ENCODE data around the gene CARM1. TPM values are rescaled to one million over a fixed set of nuclear protein-coding genes. Genes with fewer than 3 reads are reported as not detected.
A peak's percentile ranks its signal among the peaks of the same experiment; 100 is the strongest.
"Not testable (repeated sequence)": the region's sequence is repeated elsewhere in the genome, so short reads cannot be mapped to it uniquely, and the experiment has no call there.

CARM1 gene
- total RNA-seq, 1 donor from 2014 or later: 43.9 TPM

DNA sequence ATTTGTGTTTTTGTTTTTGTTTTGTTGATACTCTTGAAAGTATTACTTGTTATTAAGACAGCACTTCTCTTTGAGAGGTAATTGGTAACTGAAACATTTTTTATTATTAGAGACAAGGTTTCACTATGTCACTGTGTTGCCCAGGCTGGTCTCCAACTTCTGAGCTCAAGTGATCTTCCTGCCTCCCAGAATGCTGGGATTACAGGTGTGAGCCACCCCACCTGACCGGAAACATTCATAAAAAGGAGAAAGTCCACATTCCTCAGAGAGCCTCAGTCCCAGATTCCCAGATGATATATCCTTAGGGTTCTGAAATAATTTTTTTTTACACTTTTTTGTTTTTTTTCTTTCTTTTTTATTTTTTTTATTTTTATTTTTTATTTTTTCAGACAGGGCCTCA lies 2.7 kb downstream of the CARM1 start:
- DNase-seq: no peak

DNA sequence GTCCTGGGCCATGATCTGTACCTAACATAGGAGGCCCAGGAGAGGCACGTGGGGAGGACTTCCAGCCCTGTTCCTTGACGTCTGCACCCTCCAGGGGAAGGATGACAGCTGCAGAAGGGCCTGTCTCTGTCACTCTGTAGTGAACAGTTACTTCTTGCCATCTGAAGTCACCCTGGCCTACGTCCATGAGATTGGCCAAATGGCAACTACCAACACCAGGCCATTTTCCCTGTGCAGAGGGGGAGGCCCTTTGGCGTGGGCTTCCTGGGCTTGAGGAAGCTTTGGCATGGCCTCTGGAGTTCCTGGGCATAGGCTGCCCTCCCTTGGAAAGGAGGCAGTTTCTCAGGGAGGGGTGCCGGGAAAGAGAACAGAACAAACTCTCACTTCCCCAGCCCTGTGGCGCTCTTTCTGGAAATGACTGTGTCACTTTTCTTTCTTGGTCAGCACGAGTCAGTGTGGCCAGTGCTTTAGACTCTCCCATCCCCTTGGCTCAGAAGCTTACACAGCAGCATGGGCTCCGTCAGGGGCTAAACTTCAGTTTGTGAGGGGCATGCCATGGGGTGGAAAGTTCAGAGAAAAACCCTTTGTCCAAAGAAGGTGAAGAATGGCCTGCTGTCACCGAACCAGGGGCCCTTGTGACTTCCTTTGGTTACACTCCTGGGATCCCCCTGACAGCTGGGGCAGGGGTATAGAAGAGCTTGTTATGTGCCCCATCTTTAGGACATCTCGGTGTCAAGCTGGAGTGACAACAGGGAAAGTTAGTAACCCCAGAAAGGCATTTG lies 5.3 kb downstream of the CARM1 start:
- peak; percentile 84 for DNase-seq

DNA sequence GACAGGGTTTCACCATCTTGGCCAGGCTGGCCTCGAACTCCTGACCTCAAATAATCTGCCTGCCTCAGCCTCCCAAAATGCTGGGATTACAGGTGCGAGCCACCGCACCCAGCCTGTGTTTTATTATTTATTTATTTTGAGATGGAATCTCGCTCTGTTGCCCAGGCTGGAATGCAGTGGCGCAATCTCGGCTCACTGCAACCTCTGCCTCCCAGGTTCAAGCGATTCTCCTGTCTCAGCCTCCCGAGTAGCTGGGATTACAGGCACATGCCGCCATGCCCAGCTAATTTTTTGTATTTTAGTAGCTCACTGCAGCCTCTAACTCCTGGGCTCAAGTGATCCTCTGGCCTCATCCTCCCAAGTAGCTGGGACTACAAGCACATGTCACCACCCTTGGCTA lies 6.3 kb downstream of the CARM1 start:
- DNase-seq: not testable (repeated sequence)

GRCh38 chr19:10878253-10878652 lies 6.9 kb downstream of the CARM1 start:
- DNase-seq: no peak

DNA sequence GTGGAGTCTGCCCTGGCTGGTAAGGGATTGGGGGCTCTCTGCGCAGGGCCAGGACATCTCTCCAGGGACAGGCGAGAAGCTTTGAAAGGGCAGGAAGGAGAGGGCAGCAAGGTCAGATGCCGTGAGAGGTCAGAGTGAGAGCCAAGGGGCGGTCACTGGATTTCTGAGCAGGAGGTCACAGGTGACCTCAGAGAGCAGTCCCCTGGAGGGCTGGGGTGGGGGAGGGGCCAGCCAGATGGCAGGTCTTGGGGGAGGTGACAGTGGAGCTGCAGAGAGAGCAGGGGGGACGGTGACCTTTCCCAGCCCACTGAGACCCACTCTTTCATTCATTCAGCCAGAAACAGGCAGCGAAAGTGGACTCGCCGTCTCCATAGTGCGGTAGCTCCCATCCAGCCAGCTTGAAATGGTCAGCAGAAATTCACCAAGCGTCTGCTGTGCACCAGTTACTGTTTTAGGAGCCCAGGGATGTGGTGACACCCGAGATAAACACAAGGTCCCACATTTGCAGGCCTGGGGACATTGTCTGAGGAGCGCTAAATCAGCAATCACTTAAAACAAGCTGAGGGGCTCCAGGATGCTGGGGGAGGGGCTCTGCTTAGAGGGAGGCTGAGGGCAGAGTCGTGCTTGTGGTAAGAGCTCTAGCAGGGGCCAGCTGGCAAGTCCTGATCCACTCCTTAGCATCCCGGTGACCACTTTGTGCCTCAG lies 10.2 kb downstream of the CARM1 start:
- DNase-seq: no peak

- no peak for DNase-seq
Observed at GRCh38 chr19:10882108-10882457, 10.7 kb downstream of the CARM1 start.

- peak; percentile 64 for DNase-seq
Observed at GRCh38 chr19:10884274-10884673, 12.9 kb downstream of the CARM1 start.

DNA sequence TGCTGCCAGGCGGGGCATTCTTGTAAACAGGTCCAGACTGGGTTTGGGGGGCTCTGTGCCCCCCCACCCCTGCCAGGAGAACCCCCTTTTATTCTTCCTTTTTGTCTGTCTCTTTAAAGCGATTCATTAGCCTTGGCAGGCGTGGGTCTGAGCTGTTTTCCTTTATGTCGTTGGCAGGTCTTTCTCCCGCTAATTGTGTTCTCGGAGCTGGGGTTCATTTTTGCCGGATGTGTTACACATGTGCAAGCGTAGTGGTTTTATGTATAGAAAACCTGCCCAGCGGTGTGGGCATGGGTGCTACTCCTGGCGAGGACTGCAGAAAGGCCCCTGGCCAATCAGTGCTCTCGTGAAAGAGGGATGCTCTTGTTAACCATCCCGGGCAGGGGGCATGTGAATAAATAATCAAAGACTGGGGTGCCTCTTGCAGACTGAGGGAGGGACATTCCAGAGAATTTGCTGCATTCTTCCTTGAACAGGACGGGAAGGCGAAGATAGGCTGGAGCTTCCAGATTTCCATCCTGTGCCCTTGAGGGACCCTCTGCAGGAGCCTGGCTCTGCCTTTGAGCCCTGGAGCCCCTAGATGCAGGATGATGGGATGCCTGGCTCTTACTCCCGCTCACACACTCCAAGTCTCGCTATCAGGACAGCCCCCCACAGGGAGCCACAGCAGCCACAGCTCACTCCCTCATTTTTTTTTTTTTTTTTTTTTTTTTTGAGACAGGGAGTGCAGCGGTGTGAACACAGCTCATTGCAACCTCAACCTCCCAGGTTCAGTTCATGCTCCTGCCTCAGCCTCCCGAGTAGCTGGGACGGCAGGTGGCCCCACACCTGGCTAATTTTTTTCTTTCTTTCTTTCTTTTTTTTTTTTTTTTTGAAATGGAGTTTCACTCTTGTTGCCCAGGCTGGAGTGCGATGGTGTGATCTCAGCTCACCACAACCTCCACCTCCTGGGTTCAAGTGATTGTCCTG lies 14.1 kb downstream of the CARM1 start:
- DNase-seq: no peak

GRCh38 chr19:10887616-10888367 lies 16.4 kb downstream of the CARM1 start:
- DNase-seq: no peak

GRCh38 chr19:10888421-10888866 lies 17.1 kb downstream of the CARM1 start:
- DNase-seq: peak; percentile 65

GRCh38 chr19:10889880-10890279 lies 18.5 kb downstream of the CARM1 start:
- DNase-seq: no peak

DNA sequence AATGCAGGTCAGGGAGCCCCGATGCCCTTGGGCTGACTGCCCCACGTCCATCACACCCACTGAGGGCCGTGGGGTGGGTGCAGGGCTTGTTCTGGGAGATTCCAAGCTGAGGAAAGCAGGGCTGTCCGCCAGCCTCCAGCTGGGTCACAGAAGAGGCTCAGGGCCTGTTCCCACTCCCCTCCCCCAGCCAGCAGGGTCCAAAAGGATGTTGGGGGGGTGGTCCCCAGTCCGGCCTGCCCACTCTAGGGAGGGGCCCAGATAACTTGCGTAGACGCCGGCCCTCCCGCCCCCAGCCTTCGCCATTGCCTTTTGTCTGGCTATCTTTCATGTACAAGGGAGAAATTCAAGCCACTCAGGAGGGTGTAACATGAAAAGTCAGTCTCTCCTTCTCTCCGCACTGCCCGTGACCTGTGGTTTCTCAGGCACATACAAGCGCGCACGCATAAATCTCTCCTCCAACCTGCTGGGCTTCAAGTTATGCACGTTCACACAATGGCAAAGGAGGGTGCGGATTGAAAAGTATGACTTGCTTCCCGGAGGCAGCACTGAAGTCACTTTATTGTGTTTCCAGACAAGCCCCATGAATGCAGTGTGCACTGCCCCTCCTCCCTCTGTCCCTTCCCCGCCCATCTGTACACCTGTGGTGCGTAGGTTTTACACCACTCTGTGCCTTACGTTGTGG lies 20.2 kb downstream of the CARM1 start:
- DNase-seq: peak; percentile 76

DNA sequence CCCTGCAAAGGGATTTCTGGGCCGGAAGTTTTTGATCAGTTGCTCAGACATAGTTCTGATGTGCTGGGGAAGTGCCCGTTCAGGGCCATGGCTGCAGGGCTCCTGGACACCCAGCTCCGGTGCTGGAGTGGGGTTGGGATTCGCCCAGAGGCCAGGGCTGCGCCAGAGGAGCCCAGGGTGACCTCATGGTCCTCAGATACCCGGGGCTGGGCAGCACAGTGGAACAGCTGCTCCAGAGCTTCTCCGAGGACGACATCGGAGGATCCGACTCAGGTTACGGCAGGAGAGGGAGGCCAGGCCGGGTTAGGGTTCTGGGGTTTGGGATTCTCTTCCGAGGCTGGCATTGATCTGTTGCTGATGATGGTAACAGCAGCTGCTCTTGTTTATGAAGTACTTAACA lies 20.9 kb downstream of the CARM1 start:
- peak; percentile 88 for DNase-seq

GRCh38 chr19:10894911-10895213 lies 23.5 kb downstream of the CARM1 start:
- no peak for DNase-seq

DNA sequence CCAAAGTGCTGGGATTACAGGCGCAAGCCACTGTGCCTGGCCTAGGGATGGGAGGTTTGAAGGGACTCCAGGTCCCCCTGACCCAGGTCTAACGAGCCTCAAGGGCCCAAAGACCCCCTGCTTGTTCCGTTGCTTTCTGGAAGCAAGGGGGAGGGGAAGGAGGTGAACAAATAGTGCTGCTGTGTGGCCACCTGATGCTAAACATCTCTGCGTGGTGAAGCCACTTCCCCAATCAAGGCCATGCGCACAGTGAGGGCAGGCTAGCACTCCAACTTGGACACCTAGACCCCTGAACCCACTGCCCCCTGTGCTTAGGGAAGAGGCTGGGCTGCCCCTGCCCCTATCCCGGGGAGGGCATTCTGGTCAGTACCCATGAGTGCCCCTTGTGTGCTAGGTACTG lies 24.0 kb downstream of the CARM1 start:
- DNase-seq: no peak

DNA sequence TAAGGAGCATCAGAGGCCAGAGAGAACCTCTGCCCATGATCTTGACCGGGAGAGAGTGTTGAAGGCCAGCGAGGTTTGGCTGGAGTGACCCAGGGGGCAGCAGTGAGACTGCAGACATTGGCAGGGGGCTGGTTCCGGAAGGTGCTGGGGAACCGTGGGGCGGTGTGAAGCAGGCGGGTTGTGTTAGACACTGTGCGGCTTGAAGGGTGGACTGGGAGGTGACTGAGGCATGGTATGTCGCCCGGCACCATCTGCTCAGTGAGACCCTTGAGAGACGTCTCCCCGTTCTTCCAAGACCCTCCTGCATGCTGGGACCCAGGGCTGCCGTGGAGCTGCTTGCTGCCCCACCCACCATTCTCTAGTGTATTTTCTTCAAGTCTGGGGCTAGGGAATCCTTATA lies 24.6 kb downstream of the CARM1 start:
- no peak for DNase-seq

GRCh38 chr19:10896851-10897526 lies 25.6 kb downstream of the CARM1 start:
- DNase-seq: no peak

DNA sequence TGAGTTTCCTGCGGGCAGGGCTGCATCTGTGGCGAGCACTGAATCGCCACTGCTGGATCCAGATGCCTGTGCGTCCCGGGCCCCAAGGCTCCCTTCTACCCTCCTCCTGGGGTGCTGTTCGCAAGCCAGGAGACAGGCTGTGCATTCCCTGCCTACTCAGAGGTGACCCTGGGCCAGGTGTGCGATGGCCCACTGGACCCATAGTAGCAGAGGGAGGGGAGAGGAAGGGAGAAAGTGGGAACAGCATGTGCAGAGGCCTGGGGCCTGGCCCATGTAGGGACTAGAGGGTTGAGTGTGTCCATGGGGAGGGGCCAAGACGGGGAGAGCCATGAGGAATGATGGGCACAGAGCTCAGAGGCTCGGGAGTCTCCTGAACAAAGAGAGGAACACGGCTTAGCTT lies 27.3 kb downstream of the CARM1 start:
- DNase-seq: no peak

- DNase-seq: peak; percentile 72
Observed at GRCh38 chr19:10899151-10899653, 27.8 kb downstream of the CARM1 start.

DNA sequence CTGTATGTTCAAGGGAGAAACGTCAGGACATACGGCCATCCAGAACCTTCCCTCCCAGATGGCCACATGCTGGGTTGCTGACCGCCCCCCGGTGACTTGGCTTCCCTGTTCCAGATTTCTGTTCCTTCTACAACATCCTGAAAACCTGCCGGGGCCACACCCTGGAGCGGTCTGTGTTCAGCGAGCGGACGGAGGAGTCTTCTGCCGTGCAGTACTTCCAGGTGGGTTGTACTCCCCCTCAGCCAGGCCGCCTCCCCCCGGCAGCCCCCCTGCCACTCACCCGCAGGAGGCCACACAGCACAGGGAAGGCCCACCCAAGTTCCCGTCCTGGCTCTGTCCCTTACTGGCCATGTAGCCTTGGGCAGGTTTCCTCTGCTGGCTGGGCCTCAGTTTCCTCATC lies 36.6 kb downstream of the CARM1 start:
- DNase-seq: no peak

Data from tongue (tissue), 2 donors.